Body of pancreas (tissue), 4 donors: Measurements from ENCODE around the gene ABCB9.

Experiments used
- CTCF ChIP-seq, 7 experiments: fragments of 450-650 bp in 4 of 7; fragments of 200-600 bp in 3 of 7; sonication (generic) in 3 of 7; IDR thresholded peaks; one replicate each; pipeline ENCODE4 v1.5.1; 2016 to 2019; ENCODE audit warnings: antibody characterized with exemption in 7 of 7
- POLR2A ChIP-seq, 3 donors: fragments of 450-650 bp; IDR thresholded peaks; one replicate each; pipeline ENCODE4 v1.6.1; 2016; ENCODE audit warnings: antibody characterized with exemption in 3 of 3, mild to moderate bottlenecking in 2 of 3

GRCh38 chr12:122996188-122996601, 29.9 kb upstream of the ABCB9 start:
- TF ChIP-seq CTCF (IDR thresholded peaks at IDR 0.05) (no peak), POLR2A (IDR thresholded peaks at IDR 0.05) (no peak)
